ENCODE data around the gene PHF20. TPM values are rescaled to one million over a fixed set of nuclear protein-coding genes. Genes with fewer than 3 reads are reported as not detected.

The PHF20 gene
- total RNA-seq, 1 donor from 2014 or later = 47.0 TPM

Other genes with a start within 250 kb of the PHF20 start
- not detected in 2 replicates for gene C20orf173, start 242.4 kb upstream of the PHF20 start, total RNA-seq
- gene ERGIC3, start 229.9 kb upstream of the PHF20 start, total RNA-seq = 170 and 258 TPM in 2 replicates
- 5.7 and 9.4 TPM in 2 replicates for gene SPAG4, start 156.2 kb upstream of the PHF20 start, total RNA-seq
- 93.1 and 149 TPM in 2 replicates for gene CPNE1, start 107.1 kb upstream of the PHF20 start, total RNA-seq
- gene RBM12, start 107.1 kb upstream of the PHF20 start, total RNA-seq = 33.0 and 47.3 TPM in 2 replicates
- gene NFS1, start 72.7 kb upstream of the PHF20 start, total RNA-seq = 22.3 and 28.3 TPM in 2 replicates
- 333 and 513 TPM in 2 replicates for gene ROMO1, start 72.6 kb upstream of the PHF20 start, total RNA-seq
- gene RBM39, start 29.8 kb upstream of the PHF20 start, total RNA-seq = 134 and 187 TPM in 2 replicates
- gene SCAND1, start 182.5 kb downstream of the PHF20 start, total RNA-seq = 97.0 and 113 TPM in 2 replicates
- 2.6 and 8.4 TPM in 2 replicates for gene CNBD2, start 196.6 kb downstream of the PHF20 start, total RNA-seq

Data from glomerular endothelial cell (primary cell).